GM12878 (cell line): ENCODE results near the gene MTMR6. TPM values are rescaled to one million over a fixed set of nuclear protein-coding genes. Genes with fewer than 3 reads are reported as not detected.

Source experiments
- ATAC-seq: fragments of 200-7000 bp; cut with Tn5 transposase; 3 replicates; pipeline ENCODE4 v1.9.1; 2020; ENCODE audit warnings: mild to moderate bottlenecking, moderate library complexity
- BruUV-seq: library from RNA; stranded (reverse); fragments of 400-500 nt; replicated peaks from 2 replicates; lab custom pipeline; 2021; lab: Mats Ljungman, UMichigan
- CTCF ChIA-PET: fragments of 300-600 bp; sonication (Branson Sonifier 250); formaldehyde crosslinking; extraction: SDS; loops from one replicate; lab custom pipeline; 2021; ENCODE audit warnings: inconsistent platforms; lab: Yijun Ruan, JAX
- POLR2A ChIA-PET: fragments of 350-600 bp; formaldehyde crosslinking; extraction: SDS; loops from one replicate; lab custom pipeline; 2021; ENCODE audit warnings: inconsistent platforms; lab: Charles Lee
- RAD21 ChIA-PET: fragments of 300-600 bp; sonication (Branson Sonifier 250); formaldehyde crosslinking; loops from one replicate; lab custom pipeline; 2023; ENCODE audit warnings: antibody characterized with exemption; ENCODE audit not compliant: unreplicated experiment; lab: Charles Lee
- SMC1A ChIA-PET: fragments of 300-600 bp; sonication (Branson Sonifier 250); formaldehyde crosslinking; loops from one replicate; lab custom pipeline; 2023; ENCODE audit not compliant: unreplicated experiment, uncharacterized antibody; lab: Charles Lee
- DNase-seq: peaks from one replicate; pipeline ENCODE4 v3.0.0-alpha.2; 2011; ENCODE audit warnings: low read depth, low spot score
- FAIRE-seq: peaks from 3 replicates; lab custom pipeline; 2011; peaks lifted over from hg19 to GRCh38; lab: Jason Lieb, UNC
- H2AFZ ChIP-seq: 2 replicates; pipeline ENCODE4 v1.6.0; 2011; ENCODE audit warnings: low read depth, low read length, control low read depth; ENCODE audit not compliant: control insufficient read depth
- H3K27ac ChIP-seq: 2 replicates; pipeline ENCODE4 v1.5.1; 2011; ENCODE audit warnings: control low read depth; ENCODE audit not compliant: control insufficient read depth, insufficient read depth
- H3K27me3 ChIP-seq, 2 experiments: replicated peaks in 1 of 2; 2 replicates each; pipeline versions ENCODE4 v1.6.0 to v1.6.1; 2011; ENCODE audit warnings: low read length in 1 of 2; ENCODE audit not compliant: control insufficient read depth in 2 of 2, insufficient read depth in 2 of 2
- H3K36me3 ChIP-seq, 2 experiments: 2 replicates each; pipeline ENCODE4 v1.5.1; 2011; ENCODE audit warnings: low read length in 1 of 2; ENCODE audit not compliant: control insufficient read depth in 2 of 2, insufficient read depth in 2 of 2
- H3K4me1 ChIP-seq: 2 replicates; pipeline ENCODE4 v1.6.1; 2011; ENCODE audit warnings: mild to moderate bottlenecking, low read length, moderate library complexity, mixed read lengths; ENCODE audit not compliant: control insufficient read depth, insufficient read depth
- H3K4me2 ChIP-seq: 2 replicates; pipeline ENCODE4 v1.6.0; 2011; ENCODE audit warnings: control low read depth; ENCODE audit not compliant: control insufficient read depth, insufficient read depth
- H3K4me3 ChIP-seq: fragments of 200-600 bp; sonication (generic); 2 replicates; pipeline ENCODE4 v1.5.1; 2016
- H3K79me2 ChIP-seq: 2 replicates; pipeline ENCODE4 v1.6.0; 2011; ENCODE audit warnings: low read length; ENCODE audit not compliant: control insufficient read depth, insufficient read depth
- H3K9ac ChIP-seq: 2 replicates; pipeline ENCODE4 v1.8.0; 2011; ENCODE audit warnings: low read length, control low read depth, mixed read lengths; ENCODE audit not compliant: control insufficient read depth, insufficient read depth
- H3K9me3 ChIP-seq: replicated peaks from 3 replicates; pipeline ENCODE4 v1.5.1; 2011; ENCODE audit warnings: mild to moderate bottlenecking, low read length; ENCODE audit not compliant: control insufficient read depth, insufficient read depth
- H4K20me1 ChIP-seq: 2 replicates; pipeline ENCODE4 v1.6.0; 2011; ENCODE audit not compliant: control insufficient read depth, insufficient read depth
- CREM ChIP-seq: IDR thresholded peaks from 2 replicates; pipeline ENCODE4 v1.6.1; 2014; ENCODE audit warnings: antibody characterized with exemption, low read depth
- CTCF ChIP-seq, 3 experiments: IDR thresholded peaks in 2 of 3; conservative IDR thresholded peaks in 1 of 3; 2 replicates each; pipeline ENCODE4 v1.5.1; 2011; ENCODE audit warnings: low read depth in 3 of 3, low read length in 3 of 3, mild to moderate bottlenecking in 3 of 3, control low read depth in 2 of 3, moderate library complexity in 2 of 3, inconsistent platforms in 1 of 3, mixed read lengths in 1 of 3; ENCODE audit not compliant: control insufficient read depth in 2 of 3, insufficient read depth in 1 of 3; ENCODE audit errors: extremely low read depth in 1 of 3
- ELK1 ChIP-seq: IDR thresholded peaks from 2 replicates; pipeline ENCODE4 v1.6.1; 2012; ENCODE audit warnings: low read depth, low read length, improper control_type of control experiment
- ETV6 ChIP-seq, 2 experiments: fragments of 450-650 bp in 1 of 2; IDR thresholded peaks in 1 of 2; conservative IDR thresholded peaks in 1 of 2; 2 replicates each; pipeline ENCODE4 v1.6.1; 2014; ENCODE audit warnings: antibody characterized with exemption in 1 of 2, borderline replicate concordance in 1 of 2, low read depth in 1 of 2, mild to moderate bottlenecking in 1 of 2, moderate library complexity in 1 of 2
- MXI1 ChIP-seq: fragments of 150-350 bp; IDR thresholded peaks from 2 replicates; pipeline ENCODE4 v1.6.1; 2011; ENCODE audit warnings: low read depth, mild to moderate bottlenecking, inconsistent platforms, low read length, improper control_type of control experiment
- MYC ChIP-seq: IDR thresholded peaks from 2 replicates; pipeline ENCODE4 v1.6.1; 2011; ENCODE audit warnings: mild to moderate bottlenecking, low read length, moderate library complexity, inconsistent platforms; ENCODE audit not compliant: insufficient read depth, insufficient replicate concordance, insufficient read length, severe bottlenecking
- NKRF ChIP-seq: fragments of 450-650 bp; conservative IDR thresholded peaks from 2 replicates; pipeline ENCODE4 v1.6.1; 2017; ENCODE audit warnings: mild to moderate bottlenecking, moderate library complexity
- POU2F2 ChIP-seq: IDR thresholded peaks from 3 replicates; pipeline ENCODE4 v1.6.1; 2011; ENCODE audit warnings: low read depth, mild to moderate bottlenecking, low read length, borderline replicate concordance
- RAD21 ChIP-seq: IDR thresholded peaks from 2 replicates; pipeline ENCODE4 v1.6.1; 2011; ENCODE audit warnings: mild to moderate bottlenecking, low read depth, low read length, moderate library complexity; ENCODE audit not compliant: insufficient read depth
- RUNX3 ChIP-seq: IDR thresholded peaks from 2 replicates; pipeline ENCODE4 v1.6.1; 2012; ENCODE audit warnings: low read length, inconsistent platforms
- SMC3 ChIP-seq: IDR thresholded peaks from 2 replicates; pipeline ENCODE4 v1.6.1; 2011; ENCODE audit warnings: low read length, improper control_type of control experiment, borderline replicate concordance
- SUZ12 ChIP-seq: fragments of 200-600 bp; sonication (generic); IDR thresholded peaks from one replicate; pipeline ENCODE4 v1.6.1; 2018; ENCODE audit warnings: antibody characterized with exemption, mild to moderate bottlenecking; ENCODE audit not compliant: unreplicated experiment
- ZNF274 ChIP-seq: IDR thresholded peaks from one replicate; pipeline ENCODE4 v1.8.0; 2011; ENCODE audit not compliant: insufficient read length, insufficient read depth
- WGBS: methylation state at CpG from one replicate; pipeline ENCODE4 v1.1.6; 2016; ENCODE audit warnings: low lambda C conversion rate; ENCODE audit not compliant: insufficient replicate concordance, insufficient coverage; ENCODE audit errors: missing lambda C conversion rate; 5-methylcytosine and 5-hydroxymethylcytosine counted together
- in situ Hi-C: fragments of 300-500 bp; cut with MboI; formaldehyde crosslinking; loops from 9 replicates; pipeline ENCODE4 v1.14.3; 2018; ENCODE audit warnings: mixed read lengths
- intact Hi-C: fragments of 100-400 bp; cut with micrococcal nuclease; formaldehyde crosslinking; loops from one replicate; pipeline ENCODE4 v1.14.2; 2022; ENCODE audit not compliant: unreplicated experiment
- polyA plus RNA-seq, 11 experiments: library from polyadenylated mRNA; depleted of rRNA in 4 of 11; unstranded in 6 of 11; stranded (reverse) in 5 of 11; fragments of >200 nt; fragmentation: Nextera tagmentation in 4 of 11; fragmentation: Illumina TruSeq in 1 of 11; extraction: Ambion mirVana in 4 of 11; extraction: Trizol in 1 of 11; gene quantifications; 1 replicate in 1 of 11; 2 replicates in 10 of 11; pipeline versions ENCODE4 v1.2.1 to v1.2.3, GENCODE V29; 2011 to 2016; ENCODE audit warnings: inconsistent platforms in 2 of 11, missing spikeins in 2 of 11, low read depth in 1 of 11
- total RNA-seq, 4 experiments: library from RNA; depleted of rRNA in 3 of 4; stranded (reverse); fragments of >200 nt in 3 of 4; fragmentation: Illumina TruSeq in 1 of 4; extraction: Trizol in 1 of 4; gene quantifications; 2 replicates each; pipeline versions ENCODE4 v1.2.1 to v1.2.3, GENCODE V29; 2013 to 2021

The MTMR6 gene
- total and polyA plus RNA-seq, 10 of the 15 experiments (the other 5 are each of a cell fraction or from before 2014, with no cell fraction given), result 9.8 to 24.2 (median 16.0) TPM

DNA sequence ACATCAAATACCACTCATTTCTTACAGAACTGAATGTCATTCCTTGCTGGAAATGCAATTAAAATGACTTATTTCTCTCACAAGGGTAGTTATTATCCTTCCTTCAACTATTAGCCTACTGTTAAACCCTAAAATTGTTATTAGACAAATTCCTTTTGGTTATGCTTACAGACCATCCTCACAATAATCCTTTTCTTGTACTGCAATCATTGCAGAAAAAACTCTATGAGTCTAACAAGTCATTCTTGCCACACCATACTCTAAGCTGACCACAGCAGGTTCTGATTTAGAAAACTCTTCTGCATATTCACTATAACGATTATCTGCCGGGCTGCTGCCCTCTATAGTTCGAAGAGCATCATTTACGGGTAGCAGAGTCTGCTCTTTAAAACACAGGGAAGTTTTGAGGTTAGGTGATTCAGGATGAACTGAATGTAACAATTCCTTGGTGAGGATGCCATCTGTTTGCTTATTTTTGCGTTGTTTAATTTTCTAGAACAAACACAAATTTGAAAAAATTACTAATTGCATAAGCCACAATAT, 38.2 kb downstream of the MTMR6 start:
- intact Hi-C loops, result loop anchor here (1.0 to 5.0 kb wide), 3 partner anchors 67 to 164 kb away; no protein-coding TSS in a partner anchor
- H3K27me3 ChIP-seq, result no peaks in the 10 kb centered on the region
- in situ Hi-C loops, result no loop called here
- H3K4me1 ChIP-seq, result peaks cover 18% of the 10 kb centered on the region
- RAD21 ChIA-PET, result no interaction called here
- no peak overlapping the region for H2AFZ ChIP-seq
- no peaks in the 10 kb centered on the region for H3K9me3 ChIP-seq
- no peaks in the 10 kb centered on the region; a peak in 2 of 4 replicates for H3K36me3 ChIP-seq
- no peak for TF ChIP-seq NKRF
- TF ChIP-seq CTCF (IDR thresholded peaks at IDR 0.05 in 2 of 3, conservative IDR thresholded peaks at IDR 0.05 in 1 of 3; ENCODE audit: control insufficient read depth in 2 of 3, extremely low read depth in 1 of 3, insufficient read depth in 1 of 3, low read depth in 3 of 3, low read length in 3 of 3), result peak; percentile 45 to 66 (median 64); a peak in 5 of 6 replicates
- no peak for TF ChIP-seq MYC
- TF ChIP-seq ETV6 (conservative IDR thresholded peaks at IDR 0.05 in 1 of 2, IDR thresholded peaks at IDR 0.05 in 1 of 2; ENCODE audit: borderline replicate concordance in 1 of 2, low read depth in 1 of 2), result no peak
- no peak for TF ChIP-seq MXI1
- TF ChIP-seq RUNX3, result peak; percentile 67
- TF ChIP-seq ZNF274, result no peak
- no peak for TF ChIP-seq SUZ12
- 0 out of 3 replicates have a peak, but pooled peaks have one; percentile 35 for TF ChIP-seq POU2F2
- peak; percentile 73; the same call in 1 of the 2 replicates for TF ChIP-seq SMC3
- 0 out of 2 replicates have a peak, but pooled peaks have one; percentile 19 for TF ChIP-seq CREM
- no peak for TF ChIP-seq ELK1
- TF ChIP-seq RAD21, result peak; percentile 86
- TF ChIP-seq, all 136 proteins: peak for 6
- no peaks in the 10 kb centered on the region for H3K79me2 ChIP-seq
- no peak overlapping the region for H3K4me2 ChIP-seq
- DNase-seq (peak; percentile 17), ATAC-seq (peak; percentile 91), FAIRE-seq (peak; percentile 89)
- no TSS peak for BruUV-seq
- no peak overlapping the region for H3K9ac ChIP-seq
- SMC1A ChIA-PET, result interaction anchor here (0.8 to 2.0 kb wide), 3 partner anchors 10 to 69 kb away, joined by 3 to 6 read pairs (median 3); no protein-coding TSS in a partner anchor
- 3% methylated on average over 5 of the region's 5 CpGs for WGBS
- no peak overlapping the region for H3K4me3 ChIP-seq
- POLR2A ChIA-PET, result no interaction called here
- CTCF ChIA-PET, result interaction anchor here (0.8 to 3.5 kb wide), 8 partner anchors 9 to 164 kb away, joined by 3 to 13 read pairs (median 4); no protein-coding TSS in a partner anchor
- no peaks in the 10 kb centered on the region for H4K20me1 ChIP-seq
- peak overlapping the region; percentile 21; the same call in 1 of the 2 replicates for H3K27ac ChIP-seq
